ENCODE results near the gene PACSIN2.
A peak's percentile ranks its signal among the peaks of the same experiment; 100 is the strongest.

The PACSIN2 gene

DNA sequence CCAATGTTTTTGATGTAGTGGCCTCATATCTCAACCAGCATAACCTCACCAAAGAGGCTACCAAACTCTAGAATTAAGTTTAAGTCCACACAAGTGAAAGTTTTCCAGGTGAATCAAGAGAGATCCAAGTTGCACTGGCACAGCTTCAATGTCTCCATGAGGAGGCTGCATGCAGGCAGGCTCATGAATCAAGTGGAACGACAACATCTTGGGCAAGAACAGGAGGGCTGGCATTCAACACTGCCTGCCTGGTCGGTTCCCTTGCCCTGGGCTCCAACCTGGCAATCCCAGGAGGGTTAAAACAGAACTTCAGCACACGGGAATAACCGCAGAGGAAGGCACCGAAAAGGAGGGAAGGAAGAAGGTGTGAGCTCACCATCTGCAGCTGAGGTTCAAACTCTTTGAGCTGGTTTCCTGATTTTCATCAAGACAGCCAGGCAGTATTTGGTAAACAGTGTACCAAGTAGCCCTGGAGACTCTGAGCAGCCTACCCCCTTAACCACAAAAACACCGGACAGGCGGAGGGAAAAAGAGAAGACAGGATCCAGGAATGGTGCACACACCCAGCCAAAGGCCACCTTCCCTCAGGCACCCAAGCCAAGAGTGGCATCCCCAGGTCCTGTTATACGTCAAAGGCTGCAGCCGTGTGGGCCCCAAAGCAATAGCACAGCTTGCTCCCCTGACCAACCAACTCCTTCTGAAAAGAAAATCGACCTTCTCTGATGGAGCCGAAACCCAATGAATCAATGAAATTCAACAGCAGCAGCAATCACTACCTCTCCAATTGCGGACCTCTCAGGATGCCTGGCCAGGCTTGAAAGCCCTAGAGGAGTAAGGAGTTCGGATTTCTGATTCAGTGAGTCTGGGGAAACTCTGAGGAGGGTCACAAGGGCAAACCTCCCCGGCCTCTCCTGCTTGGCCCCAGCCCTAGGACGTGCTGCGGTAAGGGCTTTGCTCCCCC is 1.3 kb downstream of the PACSIN2 start:
- H3K27ac ChIP-seq = peak overlapping the region; percentile 73
- TF ChIP-seq CTCF (conservative IDR thresholded peaks at IDR 0.05; ENCODE audit: low read depth) = no peak
- ChIA-PET POLR2A (ENCODE audit: low non-redundant PET) (interaction anchor here (1.1 kb wide), 1 partner anchor 13 kb away, joined by 4 read pairs; no protein-coding TSS in a partner anchor), CTCF (no interaction called here)
- DNase-seq (ENCODE audit: low spot score) = no peak

- no peak for DNase-seq (ENCODE audit: low spot score)
- no peak overlapping the region for H3K27ac ChIP-seq
- TF ChIP-seq CTCF (conservative IDR thresholded peaks at IDR 0.05; ENCODE audit: low read depth) = no peak
- ChIA-PET POLR2A (ENCODE audit: low non-redundant PET) (no interaction called here), CTCF (interaction anchor here (0.6 kb wide), 1 partner anchor 48 kb away, joined by 3 read pairs; no protein-coding TSS in a partner anchor)
These were observed 2.6 kb downstream of the PACSIN2 start for GRCh38 chr22:43012390-43012789.

DNA sequence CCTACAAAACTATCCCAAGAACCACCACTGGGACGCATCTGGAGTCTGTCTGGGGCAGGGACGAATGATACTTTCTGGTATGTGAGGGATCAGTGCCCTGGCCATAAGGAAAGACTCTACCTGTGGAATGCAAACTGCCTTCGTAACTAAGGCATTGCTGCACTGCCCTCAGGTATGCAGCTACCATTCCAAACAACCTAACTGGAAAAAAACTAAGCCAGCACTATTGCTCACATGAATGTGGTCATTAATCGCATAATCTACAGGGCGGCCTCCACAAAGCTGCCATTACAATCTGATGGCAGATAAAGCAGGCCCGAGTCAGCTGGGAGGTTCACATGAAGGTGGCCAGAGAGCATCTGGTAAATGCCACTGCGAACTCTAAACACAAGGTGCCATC is 3.9 kb downstream of the PACSIN2 start:
- no peak for TF ChIP-seq CTCF (conservative IDR thresholded peaks at IDR 0.05; ENCODE audit: low read depth)
- no peak for DNase-seq (ENCODE audit: low spot score)
- H3K27ac ChIP-seq = no peak overlapping the region; the same call in 1 of the 2 replicates
- POLR2A ChIA-PET (ENCODE audit: low non-redundant PET) = no interaction called here
- CTCF ChIA-PET = interaction anchor here (0.6 kb wide), 1 partner anchor 191 kb away, joined by 3 read pairs; no protein-coding TSS in a partner anchor

DNA sequence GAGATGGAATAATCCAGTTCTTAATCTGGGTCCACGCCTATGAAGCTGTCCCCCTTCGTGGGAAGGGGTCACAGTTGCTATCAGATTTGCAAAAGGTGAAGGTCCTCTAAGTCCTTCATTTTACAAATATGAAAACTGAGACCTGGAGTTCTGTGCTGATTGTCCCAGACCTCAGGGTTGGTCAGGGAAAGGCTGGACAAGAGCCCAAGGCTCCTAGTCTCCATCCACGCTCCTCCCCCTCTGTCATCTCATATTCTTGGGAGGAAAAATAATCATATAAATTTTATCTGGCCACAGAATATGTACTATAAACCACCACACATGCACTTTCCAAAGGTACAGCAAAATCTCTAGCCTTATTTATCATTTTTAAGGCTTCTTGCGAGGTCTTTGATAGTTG is 5.5 kb downstream of the PACSIN2 start:
- ChIA-PET POLR2A (ENCODE audit: low non-redundant PET) (no interaction called here), CTCF (interaction anchor here (0.7 to 1.4 kb wide), 2 partner anchors 19 to 25 kb away, joined by 3 read pairs; no protein-coding TSS in a partner anchor)
- no peak for TF ChIP-seq CTCF (conservative IDR thresholded peaks at IDR 0.05; ENCODE audit: low read depth)
- no peak overlapping the region for H3K27ac ChIP-seq
- no peak for DNase-seq (ENCODE audit: low spot score)

DNA sequence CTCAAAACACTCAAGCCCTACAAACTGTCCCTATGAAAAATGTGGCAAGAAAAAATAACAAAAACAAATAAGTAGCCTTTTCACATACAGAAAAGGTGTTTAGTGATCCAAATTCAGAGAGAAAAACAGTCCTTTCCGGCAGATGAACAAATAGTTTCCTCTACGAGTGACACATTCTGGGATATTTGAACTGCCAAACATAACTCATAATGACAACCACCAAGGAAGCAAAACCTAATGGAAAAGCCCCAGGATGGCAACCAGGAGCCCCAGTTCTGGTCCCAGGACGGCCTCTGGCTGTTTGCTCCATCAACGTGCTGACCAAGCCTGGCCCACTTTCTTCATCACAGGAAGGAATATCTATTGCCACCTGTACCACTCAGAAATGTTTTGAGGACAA is 6.0 kb downstream of the PACSIN2 start:
- H3K27ac ChIP-seq = no peak overlapping the region
- ChIA-PET CTCF (interaction anchor here (0.5 to 1.4 kb wide), 2 partner anchors 19 to 167 kb away, joined by 3 to 4 read pairs; no protein-coding TSS in a partner anchor), POLR2A (ENCODE audit: low non-redundant PET) (no interaction called here)
- DNase-seq (ENCODE audit: low spot score) = no peak
- no peak for TF ChIP-seq CTCF (conservative IDR thresholded peaks at IDR 0.05; ENCODE audit: low read depth)

DNA sequence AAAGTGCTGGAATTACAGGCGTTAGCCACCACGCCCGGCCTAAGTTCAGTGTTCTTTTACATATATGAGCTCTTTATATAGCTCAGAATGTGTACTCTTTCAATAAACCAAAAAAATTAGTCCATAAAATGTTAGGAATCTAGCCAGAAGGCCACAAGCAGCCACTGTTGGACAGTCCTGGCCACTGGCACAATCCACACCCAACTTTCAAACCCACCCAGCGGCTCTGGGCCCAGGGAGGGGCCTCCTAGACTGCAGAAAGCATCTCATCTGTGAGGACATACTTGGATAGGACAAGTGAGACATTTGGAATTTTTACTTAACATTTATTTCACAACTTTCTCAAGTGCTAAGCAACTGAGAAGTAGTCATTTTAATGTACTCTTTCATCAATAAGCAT is 6.4 kb downstream of the PACSIN2 start:
- no peak for TF ChIP-seq CTCF (conservative IDR thresholded peaks at IDR 0.05; ENCODE audit: low read depth)
- DNase-seq (ENCODE audit: low spot score) = no peak
- ChIA-PET CTCF (interaction anchor here (0.5 to 1.4 kb wide), 2 partner anchors 18 to 167 kb away, joined by 3 to 4 read pairs; no protein-coding TSS in a partner anchor), POLR2A (ENCODE audit: low non-redundant PET) (no interaction called here)
- H3K27ac ChIP-seq = peak overlapping the region; percentile 35

Measured in RWPE1 (cell line).